Lung microvascular endothelial cell (primary cell): ENCODE data around the gene IGFBP1. TPM values are rescaled to one million over a fixed set of nuclear protein-coding genes. Genes with fewer than 3 reads are reported as not detected.
A peak's percentile ranks its signal among the peaks of the same experiment; 100 is the strongest.

Source experiments
- DNase-seq, 2 donors: peaks; one replicate each; pipeline versions ENCODE4 v3.0.0 to v3.0.0-alpha.2; 2010; ENCODE audit warnings: low read depth in 2 of 2
- total RNA-seq: library from RNA; depleted of rRNA; stranded (reverse); fragments of >200 nt; gene quantifications from 2 replicates; pipeline ENCODE4 v1.2.1, GENCODE V29; 2014

The IGFBP1 gene
- total RNA-seq, 1 donor from 2014 or later = 0.20 TPM

DNA sequence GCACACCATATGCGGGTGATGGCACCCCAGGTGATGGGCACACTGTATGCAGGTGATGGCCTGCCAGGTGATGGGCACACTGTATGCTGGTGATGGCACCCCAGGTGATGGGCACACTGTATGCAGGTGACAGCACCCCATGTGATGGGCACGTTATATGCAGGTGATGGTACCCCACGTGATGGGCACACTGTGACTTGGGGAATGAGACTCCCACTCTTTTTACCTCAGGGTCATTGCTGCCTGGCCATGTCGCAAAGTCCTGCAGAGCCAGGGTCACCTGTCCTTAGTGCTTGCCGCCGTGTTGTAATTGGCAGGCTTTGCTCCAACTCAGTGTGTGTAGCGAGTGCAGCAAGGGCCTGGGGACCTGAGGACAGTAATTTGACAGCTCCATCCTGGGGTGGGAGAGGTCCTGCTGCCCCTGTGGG, 7.8 kb upstream of the IGFBP1 start:
- DNase-seq = no peak

DNA sequence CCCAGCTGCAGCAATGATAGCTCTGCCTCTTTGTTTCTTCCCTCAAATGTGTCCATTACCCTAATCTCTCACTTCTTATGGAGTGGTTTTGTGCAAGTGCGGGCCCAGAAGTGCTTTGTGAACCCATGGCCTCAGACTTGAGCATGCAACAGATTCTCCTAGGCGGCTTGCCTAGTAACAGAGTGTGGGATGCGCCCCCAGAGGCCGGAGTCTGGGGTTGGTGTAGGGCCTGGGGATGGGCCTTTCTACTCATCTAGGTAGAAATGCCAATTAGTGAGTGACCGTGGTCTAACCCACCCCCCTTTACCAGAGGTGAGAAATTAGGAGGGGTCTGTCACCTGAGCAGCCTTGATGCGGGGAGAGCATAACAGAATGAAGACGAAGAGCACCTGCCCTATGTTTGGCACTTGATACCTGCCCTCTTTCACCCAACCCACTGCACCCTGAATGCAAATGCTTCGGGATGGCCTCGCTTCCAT, 7.0 kb upstream of the IGFBP1 start:
- DNase-seq = no peak

DNA sequence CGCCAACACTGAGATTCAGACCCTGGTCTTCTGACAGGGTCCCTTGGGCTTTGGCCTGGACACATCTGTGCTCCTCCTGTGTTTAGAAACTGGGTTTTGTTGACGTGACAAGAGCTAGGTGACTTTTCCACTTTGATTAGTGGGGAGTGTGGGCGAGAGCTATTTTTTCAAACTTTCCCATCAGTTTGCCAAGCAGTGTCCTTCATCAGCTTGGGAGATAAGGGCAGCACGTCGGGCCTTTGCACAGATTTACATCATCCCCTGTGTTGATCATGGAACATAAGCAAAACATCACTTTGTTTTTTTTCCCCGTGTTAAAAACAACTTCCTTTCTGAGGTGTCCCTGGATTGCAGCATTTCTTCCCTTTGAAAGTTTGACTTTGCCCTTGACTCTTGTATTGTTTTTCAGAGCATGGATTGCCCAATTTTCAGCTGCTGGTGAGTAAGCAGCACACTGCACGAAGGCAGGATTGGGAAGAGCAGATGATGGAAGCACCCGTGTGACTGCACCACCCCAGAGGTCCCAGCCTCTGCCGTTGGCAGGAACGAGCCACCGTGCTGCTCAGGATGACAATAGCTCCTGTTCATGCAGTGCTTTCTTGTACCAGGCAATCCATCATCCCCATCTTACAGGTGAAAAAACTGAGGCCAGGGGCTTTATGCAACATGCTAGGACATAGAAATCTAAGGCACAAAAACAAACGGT, 6.4 kb upstream of the IGFBP1 start:
- DNase-seq = peak; percentile 20 to 86

DNA sequence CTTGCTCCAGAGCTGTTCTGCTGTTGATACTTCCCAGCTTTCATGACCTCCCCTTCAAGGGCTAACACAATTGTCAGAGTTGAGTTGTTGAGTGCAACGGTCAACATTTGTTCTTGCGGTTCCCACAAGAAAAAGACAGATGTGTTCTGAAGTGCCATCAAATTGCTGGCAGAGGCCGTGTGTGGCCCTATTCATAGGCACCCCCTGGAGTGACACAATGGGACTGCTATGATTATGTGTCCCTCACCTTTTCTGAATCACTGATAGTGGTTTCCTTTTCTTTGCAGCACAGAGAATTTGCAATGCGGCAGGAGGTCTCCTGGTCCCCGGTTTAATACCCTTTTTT, 5.8 kb upstream of the IGFBP1 start:
- DNase-seq = no peak

DNA sequence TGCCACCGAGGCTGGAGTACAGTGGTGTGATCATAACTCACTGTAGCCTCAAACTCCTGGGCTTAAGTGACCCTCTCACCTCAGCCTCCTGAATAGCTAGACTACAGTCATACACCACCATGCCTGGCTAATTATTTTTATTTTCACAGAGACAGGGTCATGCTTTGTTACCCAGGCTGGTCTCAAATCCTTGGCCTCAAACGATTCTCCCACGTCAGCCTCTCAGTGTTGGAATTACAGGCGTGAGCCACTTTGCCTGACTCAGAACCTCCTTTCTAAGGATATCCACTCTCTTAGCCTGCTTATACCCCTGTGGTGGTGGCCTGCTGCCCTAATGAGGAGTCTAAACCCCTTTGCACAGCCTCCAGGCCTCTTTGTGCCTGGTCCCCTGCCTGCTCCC, 4.2 kb upstream of the IGFBP1 start:
- no peak for DNase-seq

DNA sequence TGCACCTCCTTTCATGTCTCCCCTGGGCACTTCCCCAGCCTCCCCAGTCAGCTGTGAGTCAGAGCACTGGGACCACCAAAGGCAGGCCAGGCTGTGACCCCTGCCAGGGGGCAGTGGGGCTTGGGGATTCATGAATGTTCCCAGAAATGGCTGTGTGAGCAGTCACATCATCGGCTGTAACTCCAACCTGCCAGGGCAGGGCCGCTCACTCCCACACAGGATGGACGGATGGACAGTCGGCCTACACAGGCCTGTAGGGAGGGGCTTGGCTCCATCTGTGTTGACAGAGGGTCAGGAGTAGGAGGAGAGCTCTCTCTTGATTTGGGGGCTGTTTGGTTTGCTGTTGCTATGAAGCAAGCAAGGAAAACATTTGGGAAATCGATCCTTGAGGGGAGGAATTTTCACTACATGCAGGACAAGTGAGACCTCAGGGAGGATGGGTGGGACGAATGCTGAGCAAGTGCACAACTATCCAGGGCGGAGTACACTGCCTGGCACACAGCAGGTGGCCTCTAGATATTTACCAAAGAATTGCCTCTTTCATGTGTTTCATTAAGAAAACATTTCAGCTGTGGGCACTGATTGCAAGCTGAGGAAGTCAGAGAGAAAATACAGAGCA, 2.9 kb upstream of the IGFBP1 start:
- peak in 1 of 2 donors; percentile 11 for DNase-seq

DNA sequence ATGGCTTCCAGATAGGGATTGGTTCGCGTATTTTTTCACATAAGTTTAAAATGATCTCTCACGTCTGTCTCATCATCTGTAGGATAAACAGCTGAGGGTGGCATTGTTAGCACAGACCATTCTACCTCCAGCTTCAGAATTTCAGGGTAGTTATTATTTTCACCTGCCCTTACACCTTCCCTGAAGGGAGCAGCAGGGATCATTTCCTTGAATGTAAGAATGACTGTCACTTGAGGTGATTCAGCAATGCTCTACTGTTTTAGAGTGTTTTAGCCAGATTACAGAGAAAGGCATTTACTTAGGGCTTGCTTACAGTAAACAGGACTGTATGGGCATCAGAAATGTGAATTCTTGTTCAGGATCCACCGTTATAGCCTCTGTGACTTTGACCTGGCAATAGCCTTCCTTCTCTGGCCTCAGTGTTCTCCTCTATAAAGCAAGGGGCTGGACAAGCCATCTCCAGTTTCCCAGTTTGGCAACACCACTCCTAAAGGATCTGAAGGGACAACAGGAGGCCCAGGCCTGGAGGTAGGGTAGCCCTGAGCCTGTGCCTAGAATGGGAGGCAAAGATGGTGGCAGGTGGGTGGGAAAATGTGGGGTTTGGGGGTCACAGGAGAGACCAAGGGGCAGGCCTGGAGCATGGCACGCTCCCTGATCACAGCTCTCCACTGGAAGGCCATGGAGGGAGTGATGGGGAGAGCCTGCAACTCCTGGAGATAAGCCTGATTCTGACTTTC, 1.2 kb upstream of the IGFBP1 start:
- no peak for DNase-seq

DNA sequence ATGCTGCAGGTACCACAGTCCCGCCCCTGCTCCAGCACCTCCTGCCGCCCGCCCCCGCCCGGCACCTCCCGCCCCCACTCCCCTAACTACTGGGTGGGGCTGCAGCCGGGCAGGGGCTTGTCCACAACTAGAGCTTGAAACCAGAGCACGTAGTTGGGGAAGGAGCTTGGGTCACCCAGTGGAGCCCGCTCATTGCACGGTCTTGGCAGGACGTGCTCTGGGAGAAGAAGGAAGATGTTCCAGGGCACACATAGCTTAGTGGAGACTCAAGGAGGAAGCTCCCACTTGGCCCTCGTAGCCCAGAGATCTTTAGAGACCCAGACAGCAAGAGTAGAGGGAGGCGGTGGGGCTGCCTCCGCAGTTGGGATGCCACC, 692 bp downstream of the IGFBP1 start:
- DNase-seq = no peak

DNA sequence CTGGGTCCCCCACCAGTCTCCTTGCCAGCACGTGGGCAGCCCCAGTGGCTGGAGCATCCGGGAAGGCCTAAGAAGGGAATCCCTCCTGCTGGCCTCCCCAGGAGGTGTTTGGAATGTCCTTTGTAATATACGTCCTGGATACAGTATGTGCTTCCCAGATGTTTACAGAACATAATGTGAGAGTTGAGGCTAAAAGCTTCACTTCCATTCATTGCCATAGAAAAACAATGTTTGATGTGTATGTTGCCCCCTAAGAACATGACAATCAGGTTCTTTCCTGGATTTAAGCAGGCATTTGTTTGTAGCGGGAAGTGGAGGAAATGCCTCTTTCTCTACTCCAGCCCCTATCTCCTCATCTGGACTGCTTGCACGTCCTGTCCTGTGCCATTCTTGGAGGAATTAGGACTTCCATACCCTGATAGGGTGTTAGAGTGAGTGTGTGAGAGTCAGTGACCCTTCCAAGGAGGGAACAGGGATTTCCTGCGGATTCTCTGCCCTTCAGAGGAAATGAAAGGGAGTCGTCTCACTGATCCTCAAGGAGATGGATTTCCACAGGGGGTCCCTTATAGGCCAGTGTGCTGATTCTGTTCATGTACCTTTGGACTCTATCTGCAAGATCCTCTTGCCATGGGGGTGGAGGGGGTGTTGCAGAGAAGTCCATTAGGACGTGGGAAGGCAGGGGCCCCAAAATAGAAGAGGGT, 1.2 kb downstream of the IGFBP1 start:
- DNase-seq = peak in 1 of 2 donors; percentile 13

DNA sequence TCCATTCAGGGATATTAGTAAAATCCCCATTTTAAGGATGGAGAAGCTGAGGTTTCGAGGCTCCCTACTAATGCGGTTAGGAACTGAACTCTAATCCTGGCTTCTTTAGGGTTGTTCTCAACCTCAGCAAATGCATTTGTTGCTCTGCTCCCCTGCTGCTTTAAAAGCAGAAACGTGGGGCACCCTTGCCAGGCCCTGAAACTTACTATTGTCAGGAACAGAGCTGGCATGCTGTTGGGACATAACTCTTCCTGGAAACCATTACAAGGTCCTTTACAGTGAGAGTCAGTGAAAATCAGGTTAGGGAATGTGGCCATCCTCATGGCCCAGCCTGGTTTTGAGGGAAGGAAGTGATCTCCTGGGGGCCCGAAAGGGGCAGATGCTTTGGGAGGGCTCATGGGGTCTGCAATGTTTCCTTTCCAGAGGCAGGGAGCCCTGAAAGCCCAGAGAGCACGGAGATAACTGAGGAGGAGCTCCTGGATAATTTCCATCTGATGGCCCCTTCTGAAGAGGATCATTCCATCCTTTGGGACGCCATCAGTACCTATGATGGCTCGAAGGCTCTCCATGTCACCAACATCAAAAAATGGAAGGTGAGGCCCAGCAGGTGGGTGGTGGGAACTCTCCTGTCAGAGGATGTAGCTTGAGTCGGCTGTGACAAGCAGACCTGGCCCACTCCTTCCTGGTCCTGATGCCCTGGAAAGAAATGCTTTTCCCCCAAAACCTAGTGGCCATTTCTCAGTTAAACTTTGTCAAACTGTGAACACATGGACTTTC, 2.0 kb downstream of the IGFBP1 start:
- no peak for DNase-seq

DNA sequence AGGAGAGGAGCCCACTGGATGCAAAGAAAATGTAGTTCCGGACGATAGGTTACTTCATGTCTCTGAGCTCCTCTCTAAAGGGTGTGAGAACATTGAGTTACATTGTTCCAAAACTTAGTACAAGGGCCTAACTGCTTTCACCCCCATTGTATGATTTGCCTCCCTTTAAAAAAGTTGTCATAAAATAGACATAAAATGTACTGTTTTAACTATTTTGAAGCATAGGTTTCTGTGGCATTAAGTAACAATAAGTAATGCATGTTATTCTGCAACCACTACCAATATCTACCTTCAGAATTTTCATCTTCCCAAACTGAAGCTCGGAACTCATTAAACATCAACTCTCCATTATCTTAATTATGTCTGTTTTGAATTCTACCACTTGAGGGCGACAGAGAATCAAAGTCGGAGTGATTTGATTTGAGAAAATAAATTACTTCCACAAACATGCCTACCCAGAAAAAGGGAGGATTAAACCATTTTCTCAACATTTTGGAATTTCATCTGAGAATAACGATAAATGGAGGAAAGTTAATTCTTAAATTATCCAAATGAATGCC, 2.7 kb downstream of the IGFBP1 start:
- peak; percentile 48 to 58 for DNase-seq

DNA sequence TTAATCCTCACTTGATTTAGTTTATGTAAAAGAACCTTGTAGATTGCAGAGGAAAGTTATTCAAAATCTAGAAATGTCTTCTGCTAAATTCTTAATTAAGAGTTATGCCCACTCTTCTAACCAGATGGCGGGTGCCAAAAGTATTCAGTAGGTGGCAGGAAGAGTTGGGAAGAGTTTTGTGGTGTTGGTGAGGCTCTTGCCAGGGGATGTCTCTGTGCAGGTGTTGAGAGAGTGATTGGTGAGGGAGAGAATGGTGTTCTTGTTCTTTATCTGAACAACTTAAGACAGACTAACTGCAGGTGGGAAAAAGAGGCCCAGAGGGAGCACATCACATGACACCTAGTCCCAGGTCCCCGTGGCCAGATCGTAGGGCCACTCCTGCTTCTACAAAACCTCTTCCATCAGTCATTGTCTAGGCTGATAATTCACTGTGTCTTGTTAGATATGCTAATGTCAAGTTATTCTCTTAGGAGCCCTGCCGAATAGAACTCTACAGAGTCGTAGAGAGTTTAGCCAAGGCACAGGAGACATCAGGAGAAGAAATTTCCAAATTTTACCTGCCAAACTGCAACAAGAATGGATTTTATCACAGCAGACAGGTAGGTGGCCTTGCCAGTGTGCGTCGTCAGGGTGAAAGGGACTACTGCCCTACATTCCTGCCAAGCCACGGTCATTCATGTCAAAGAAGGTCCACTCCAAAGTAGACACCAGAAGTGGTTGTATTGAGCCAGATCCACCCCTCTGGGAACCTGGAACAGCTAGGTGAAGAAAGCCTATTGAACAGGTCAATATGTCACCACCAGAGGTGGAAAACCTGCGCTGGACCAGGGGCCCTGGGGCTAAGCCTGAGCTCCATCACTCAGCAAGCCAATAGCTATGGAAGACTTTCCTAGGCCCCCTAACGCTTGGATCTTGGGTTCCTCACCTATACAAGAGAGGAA, 3.4 kb downstream of the IGFBP1 start:
- DNase-seq = no peak

DNA sequence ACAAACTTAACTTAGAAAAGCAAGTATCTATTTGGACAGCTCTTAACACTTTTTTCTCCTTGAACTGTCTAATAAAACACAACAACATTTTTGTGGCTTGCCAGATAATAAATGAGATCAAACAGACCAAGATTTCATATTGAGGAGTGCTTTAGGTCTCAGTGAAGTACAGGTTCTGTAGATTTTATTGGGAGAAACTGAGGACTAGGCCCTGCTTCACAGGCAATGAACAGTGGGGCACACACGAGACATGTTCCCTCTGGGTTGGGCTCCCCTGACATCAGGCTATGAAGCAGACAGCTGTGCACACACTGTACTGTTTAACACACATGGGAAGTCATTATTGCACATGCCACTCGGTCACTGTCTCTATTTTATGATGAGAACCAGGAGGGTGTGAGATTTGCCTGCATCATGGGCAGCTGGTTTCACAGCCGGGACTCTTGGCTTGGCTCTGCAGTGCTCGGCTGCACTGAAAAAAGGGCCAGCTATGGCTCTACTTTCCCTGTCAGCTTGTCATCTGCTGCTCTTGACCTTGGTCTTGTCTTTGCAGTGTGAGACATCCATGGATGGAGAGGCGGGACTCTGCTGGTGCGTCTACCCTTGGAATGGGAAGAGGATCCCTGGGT, 4.2 kb downstream of the IGFBP1 start:
- DNase-seq = no peak

DNA sequence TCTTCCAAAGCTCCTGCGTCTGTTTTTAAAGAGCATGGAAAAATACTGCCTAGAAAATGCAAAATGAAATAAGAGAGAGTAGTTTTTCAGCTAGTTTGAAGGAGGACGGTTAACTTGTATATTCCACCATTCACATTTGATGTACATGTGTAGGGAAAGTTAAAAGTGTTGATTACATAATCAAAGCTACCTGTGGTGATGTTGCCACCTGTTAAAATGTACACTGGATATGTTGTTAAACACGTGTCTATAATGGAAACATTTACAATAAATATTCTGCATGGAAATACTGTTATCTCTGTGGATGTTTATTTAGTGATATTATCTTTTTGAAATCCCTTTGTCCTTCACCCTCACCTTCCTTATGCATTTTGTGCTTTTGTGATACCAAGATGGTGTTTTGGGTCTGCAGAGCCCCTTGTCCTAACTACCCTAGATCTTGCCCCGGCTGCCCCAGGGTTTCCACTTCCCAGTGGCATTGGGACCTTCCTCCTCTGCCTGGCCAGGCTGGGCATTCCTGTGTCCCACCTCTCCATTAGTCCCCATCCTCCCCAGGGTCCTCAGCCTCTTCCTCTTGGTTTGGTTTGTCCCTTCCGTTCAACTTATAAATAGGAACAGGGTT, 5.2 kb downstream of the IGFBP1 start:
- no peak for DNase-seq

DNA sequence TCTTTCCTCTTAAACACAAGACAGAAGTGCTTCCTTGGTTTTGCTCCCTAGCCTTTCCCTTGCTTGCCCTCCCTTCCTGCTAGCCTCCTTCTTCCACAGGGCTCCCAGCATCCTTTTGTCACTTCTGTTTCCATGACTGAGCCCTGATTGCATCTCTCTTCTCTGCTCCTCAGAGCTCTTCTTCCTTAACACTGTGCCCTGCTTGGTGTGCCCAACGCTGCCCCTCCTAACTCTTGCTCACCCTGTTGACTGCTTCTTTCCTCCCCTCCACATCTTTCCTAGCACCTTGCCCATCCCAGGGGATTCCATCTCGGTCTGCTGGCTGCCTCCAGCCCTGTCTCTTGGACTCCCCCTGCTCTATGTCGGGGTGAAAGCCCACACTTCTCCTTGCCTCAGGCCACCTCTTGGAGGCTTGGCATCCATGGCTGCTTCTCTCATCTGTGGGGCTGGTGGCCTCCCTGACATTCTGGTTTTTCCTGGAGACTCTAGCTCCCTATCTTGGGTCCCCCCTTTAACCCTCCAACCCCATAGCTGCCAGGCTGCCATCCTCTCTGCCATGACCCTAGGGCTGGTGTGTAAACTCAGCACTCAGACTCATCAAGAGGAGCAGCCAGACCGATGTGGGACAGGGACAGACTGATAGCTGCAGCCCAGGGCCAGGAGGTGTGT, 5.8 kb downstream of the IGFBP1 start:
- DNase-seq = no peak

DNA sequence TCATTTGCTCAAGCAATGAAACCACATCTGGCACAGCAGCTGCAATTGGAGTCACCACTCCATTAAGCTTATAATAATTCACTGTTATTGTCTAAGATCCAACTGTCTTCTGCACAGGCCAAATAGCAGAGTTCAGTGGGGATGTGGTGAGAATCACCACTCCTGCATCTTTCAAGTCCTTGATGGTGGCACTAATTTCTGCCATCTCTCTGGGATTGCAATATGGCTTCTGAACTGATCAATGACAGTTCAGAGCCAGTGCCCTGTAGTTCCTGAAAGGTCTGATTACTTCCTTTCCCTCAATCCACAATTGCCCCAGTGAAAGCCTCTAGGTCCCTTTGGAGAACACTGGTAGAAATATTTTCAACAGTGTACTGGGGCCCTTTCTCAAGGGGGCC, 6.4 kb downstream of the IGFBP1 start:
- DNase-seq = no peak

DNA sequence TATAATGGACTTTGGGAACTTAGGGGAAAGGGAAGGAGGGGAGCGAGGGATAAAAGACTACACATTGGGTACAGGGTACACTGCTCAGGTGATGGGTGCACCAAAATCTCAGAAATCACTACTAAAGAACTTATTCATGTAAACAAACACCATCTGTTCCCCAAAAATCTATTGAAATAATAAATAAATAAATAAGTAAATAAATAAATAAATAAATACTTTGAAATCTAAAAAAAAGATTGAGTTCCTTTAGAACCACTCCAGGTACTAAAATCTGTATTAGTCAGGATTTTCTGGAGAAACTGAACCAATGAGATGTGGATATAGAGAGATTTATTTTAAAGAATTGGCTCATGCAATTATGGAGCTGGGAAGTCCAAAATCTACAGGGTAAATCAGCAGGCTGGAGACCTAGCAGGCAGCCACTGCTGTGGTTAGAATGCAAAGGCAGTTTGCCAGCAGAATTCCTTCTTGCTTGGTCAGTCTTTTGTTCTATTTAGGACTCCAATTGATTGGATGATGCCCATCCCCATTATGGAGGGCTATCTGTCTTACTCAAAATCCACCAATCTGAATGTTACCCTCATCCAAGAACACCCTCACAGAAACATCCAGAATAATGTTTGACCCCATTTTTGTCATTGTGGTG, 8.9 kb downstream of the IGFBP1 start:
- DNase-seq = no peak

DNA sequence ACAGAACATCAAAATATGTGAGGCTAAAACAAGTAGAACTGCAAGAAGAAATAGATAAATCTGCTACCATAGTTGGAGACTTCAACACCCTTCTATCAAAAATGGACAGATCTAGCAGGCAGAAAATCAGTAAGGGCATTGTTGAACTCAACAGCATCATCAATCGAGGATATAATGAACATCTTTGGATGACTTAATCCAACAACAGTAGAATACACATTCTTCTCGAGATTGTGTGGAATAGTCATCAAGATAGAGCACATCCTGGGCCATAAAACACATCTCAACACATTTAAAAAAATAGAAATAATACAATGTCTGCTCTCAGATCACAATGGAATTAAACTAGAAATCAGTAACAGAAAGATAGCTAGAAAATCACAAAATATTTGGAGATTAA, 9.9 kb downstream of the IGFBP1 start:
- DNase-seq = no peak
